HG03354 (cell line): ENCODE measurements around the gene KRT1.

Source experiments
- ATAC-seq: cut with Tn5 transposase; IDR thresholded peaks from one replicate; pipeline ENCODE4 v1.9.1; 2021; ENCODE audit warnings: mild to moderate bottlenecking; ENCODE audit not compliant: unreplicated experiment, poor library complexity, severe bottlenecking

The KRT1 gene

GRCh38 chr12:52699960-52700359 lies 19.8 kb upstream of the KRT1 start:
- no peak for ATAC-seq

GRCh38 chr12:52699373-52699772 lies 19.2 kb upstream of the KRT1 start:
- ATAC-seq = no peak

DNA sequence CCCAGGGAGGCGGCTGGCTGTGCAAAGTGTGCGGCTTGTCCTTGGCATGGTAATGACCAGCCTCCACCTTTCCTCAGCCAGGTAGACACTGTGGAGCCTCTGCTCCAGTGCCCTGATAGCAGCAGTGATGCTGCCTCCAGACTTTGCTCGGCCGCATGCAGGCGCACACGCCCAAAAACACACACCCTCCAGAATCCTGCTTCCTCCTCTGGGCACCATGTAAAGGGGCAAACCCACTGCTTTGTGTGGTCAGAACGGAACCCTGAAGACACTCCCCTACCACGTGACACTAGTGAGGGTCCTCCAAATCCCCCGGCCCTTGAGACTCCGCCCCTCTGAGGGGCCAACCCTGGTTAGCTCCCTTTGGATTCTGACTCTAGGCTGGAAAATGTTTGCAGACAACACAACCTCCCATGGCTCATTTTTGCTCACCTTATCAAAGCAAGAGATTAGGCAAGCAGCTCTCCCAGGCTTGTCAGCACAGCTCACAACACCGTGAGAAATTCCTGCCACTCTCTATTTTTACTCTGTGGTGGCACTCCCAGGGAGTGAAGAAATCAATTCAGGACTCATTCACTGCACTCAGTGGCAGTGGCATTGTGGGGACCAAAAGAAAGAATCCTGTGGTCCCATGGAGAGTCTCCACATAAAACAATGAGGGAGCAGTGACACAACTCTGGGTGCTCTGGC lies 18.6 kb upstream of the KRT1 start:
- ATAC-seq = no peak

DNA sequence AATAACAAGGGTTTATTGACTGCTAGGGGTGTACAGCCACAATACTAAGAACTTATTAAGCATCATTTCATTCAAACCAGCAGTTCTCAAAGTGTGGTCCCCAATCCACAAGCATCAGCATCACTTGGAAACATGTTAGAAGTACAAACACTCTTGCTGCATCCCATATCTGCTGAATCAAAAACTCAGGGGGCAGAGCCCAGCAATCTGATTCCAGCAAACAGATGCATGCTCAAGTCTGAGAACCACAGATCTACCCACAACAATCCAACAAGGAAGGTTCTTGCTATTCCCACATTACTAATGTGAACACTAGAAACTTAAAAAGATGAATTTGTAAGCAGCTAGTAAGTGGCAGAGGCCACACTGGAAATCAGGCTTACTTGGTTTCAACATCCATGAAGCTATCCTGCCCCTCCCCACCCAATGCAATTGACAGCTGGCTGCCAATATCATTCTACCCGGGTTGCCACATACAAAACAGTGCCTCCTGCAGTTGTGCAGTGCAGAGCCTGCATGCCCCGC lies 16.9 kb upstream of the KRT1 start:
- no peak for ATAC-seq

DNA sequence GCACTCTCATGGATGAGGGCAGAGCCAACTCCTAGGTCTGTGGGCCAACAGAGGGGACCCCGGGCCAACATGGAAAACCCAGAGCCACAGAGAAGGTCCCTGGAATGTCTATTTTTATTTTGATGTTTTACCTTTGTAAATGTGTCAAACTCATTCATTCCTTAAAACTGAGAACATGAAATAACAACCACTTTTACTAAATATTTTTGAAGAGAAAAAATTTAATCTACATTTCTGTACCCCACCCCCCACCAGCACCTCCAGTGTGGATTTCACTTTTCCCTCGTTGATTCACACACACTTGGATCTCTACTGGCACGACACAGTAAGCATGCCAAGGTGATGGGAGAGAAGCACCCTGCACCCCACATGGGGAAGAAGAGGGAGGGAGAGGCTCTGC lies 16.4 kb upstream of the KRT1 start:
- no peak for ATAC-seq

- ATAC-seq = no peak
These were observed 14.8 kb upstream of the KRT1 start for GRCh38 chr12:52695039-52695438.

DNA sequence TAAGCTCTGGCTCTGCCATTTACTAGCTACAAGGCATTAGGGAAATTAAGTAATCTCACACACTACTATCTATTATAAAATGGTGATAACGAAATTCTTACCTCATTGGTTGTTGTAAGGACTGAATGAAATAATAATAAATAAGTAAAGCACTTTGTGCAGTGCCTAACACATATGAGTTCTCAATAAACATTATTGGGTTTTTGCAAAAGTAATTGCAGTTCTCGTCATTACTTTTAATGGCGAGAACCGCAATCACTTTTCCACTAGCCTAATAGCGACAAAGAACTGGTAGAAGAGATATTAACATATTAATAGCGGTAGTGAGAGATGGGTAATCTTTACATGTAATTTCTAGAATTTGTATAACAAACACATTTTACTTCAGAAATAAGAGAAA lies 13.9 kb upstream of the KRT1 start:
- ATAC-seq = no peak

DNA sequence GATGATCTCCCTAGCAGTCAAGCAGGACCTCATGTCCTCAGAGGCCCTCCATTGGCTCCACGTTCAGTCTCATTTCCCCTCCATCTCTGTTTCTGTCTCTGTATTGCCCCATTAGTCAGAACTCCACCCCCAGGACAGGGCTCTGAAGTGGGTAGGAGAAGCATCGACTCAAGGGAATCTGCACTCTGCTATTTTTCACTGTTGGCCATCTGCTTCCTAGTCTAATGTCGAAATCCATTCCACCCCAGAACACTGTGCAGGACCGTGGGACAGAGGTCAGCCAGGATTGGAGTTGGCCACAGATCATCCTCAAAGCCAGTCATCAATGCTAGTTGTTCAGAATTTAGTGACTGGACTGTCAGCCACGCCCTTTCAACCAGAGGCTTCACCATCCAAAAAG lies 13.1 kb upstream of the KRT1 start:
- ATAC-seq = no peak

- ATAC-seq = no peak
These were observed 12.0 kb upstream of the KRT1 start for GRCh38 chr12:52692254-52692653.

GRCh38 chr12:52691841-52692150 lies 11.6 kb upstream of the KRT1 start:
- no peak for ATAC-seq

DNA sequence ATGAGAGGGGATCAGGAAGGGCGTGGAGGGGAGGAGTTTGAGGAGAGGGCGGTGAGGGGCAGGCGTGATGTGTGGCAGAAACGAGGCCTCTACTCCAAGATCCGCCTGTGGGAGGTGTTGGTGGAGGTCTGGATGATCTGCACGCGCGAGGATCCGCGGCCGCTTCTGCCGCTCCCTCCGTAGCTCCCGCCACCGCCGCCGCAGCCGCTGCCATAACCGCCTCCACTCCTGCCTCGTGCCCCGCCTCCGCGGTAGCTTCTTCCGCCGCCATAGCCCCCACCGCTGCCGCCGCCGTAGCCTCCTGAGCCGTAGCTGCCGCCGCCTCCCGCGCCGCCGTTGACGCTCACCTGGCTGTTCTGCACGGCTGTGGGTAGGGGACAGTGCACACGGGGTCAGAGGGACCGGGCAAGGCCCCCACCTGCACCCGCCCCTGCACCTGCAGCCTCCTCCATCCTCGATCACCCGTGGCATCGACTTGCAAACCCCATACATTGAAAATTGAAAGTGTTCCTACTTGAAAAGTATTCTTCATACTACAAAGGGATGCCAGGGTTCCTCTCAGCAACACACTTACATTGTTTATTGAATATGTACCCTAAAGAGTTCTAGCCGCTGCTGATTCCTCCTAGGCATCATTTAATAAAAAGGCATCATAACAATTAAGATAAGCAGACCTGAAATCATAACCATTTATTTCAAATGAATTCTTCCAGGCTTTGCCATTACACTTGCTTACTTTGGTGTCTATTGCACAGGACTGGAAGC lies 11.1 kb upstream of the KRT1 start:
- ATAC-seq = no peak

- no peak for ATAC-seq
These were observed 10.3 kb upstream of the KRT1 start for GRCh38 chr12:52690351-52691075.

- ATAC-seq = no peak
These were observed 9.7 kb upstream of the KRT1 start for GRCh38 chr12:52689936-52690335.

- ATAC-seq = no peak
These were observed 9.0 kb upstream of the KRT1 start for GRCh38 chr12:52689239-52689638.

DNA sequence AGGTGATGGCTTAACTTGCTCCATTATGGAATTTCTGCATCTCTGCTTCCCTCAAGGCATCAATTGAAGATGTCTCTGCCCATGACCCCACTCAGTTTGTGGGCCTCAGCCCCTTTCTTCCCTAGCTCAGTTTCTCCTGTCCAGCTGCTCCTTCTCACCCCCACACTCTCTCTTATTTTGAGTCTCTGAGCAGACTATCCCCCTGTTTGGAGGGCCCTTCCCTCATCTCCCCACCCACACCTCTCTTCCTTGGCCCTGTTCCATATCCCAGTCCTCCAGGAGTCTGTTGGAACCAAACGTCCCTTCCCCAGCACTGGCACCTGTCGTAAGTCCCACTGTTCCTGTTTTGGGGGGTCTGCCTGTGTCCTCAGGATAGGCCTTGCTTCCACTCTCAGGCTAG lies 8.3 kb upstream of the KRT1 start:
- no peak for ATAC-seq

- no peak for ATAC-seq
These were observed 7.5 kb upstream of the KRT1 start for GRCh38 chr12:52687497-52688385.

DNA sequence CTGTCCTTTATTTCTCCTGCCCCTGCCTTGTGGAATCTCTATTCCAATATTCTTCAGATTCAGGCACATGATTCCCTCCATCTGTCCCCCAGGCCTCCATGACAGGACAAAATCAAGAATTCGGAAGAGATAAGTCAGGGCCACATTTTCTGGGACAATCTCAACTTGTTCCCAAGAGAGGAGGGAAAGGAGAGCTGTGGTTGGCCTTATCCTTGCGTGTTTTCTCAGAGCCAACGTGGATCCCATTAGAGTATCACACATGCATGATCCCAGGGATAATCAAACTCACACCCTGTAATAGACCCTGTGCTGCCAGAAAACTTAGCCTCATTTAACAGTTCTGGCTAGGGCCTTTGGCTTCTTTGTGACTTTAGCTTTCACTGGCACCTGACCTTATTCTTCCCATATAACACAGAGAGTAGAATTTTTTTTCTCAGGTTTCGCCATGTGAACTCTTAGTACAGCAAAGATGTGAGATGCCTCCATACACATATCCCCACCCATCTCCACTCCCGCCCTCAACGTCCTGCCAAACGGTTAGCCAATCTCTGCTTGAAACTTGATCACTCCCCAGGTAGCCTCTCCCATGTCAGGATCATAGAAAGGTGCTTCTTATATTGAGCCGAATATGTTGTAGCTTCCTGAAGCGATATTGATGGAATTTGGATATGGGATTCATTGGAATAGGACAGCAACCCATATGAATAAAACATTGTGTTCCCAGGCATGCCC lies 6.7 kb upstream of the KRT1 start:
- ATAC-seq = no peak

DNA sequence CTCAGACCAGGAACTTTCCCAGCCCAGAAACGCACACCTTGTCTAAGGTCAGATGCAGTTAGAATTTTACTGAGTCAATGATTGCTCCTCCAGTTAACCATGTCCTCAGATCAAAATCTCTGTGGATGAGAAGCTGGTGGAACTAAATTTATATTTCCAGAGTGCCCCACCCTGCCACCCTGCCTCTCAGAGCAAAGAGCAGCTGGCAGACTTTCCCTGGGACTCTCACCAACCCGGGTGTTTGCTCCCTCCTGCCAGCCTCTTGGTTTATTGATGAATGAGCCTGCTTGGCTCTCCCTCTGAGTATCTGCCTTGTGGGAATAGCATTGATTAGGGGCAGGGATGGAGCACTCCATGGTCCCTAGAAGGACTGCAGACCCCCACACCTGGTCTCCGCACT lies 5.9 kb upstream of the KRT1 start:
- ATAC-seq = no peak

GRCh38 chr12:52685406-52685890 lies 5.2 kb upstream of the KRT1 start:
- ATAC-seq = no peak
